Suprapubic skin (tissue), 3 donors: ENCODE results near the gene LCP1.

Experiments used
- POLR2AphosphoS5 ChIP-seq, 3 donors: sonication (generic); formaldehyde crosslinking; IDR thresholded peaks; one replicate each; pipeline ENCODE4 v1.6.1; 2017; ENCODE audit warnings: antibody characterized with exemption in 3 of 3
- TF ChIP-seq, protein P1 (sequence below), 2 donors: fragments of 200-600 bp in 1 of 2; fragments of 450-650 bp in 1 of 2; sonication (generic) in 1 of 2; IDR thresholded peaks; one replicate each; pipeline ENCODE4 v1.5.1; 2016 to 2019; ENCODE audit warnings: antibody characterized with exemption in 2 of 2, mild to moderate bottlenecking in 1 of 2, moderate library complexity in 1 of 2

DNA sequence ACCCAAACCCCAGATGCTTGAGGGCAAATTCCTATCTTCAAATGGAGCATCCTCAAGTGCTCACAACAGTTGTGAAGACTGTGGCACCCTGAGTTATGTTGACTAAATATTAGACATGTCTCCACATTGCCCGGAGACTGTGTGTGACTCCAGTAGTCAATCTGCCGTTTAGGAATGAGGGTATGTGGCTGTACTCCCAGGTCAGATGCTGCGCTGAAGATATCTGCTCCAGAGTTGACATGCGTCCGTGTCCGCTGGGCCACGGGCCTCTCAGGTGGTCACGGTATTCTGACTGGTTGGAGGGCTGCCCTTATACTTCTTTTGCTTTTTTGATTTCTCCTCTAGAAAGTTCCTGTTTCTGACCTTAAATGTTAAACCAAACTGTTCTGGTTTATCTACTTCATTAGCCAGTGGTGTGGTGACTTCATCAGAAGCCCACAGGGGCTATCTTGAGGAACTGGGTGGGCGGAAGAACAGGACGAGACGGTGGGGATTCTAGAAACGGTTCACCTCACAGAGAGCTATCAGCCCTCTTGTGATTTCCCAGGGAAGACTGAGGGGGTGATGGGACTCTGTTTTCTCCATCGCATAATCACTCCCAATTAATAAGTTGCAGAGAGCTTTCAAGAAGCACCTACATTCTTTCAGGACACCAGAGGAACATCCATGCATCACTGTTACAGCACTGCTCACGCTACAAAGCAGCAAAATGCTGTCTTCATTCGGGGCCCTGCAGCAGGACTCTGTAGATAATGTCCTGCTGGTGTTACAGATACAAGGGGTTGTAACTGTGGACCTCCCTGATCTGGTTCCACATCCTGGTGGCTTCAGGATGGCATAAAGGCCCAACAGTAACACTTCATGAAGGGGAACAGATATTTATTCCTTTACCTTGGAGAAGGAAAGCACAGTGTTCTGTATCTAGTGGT lies 1.3 kb upstream of the LCP1 start:
- TF ChIP-seq, protein P1, sequence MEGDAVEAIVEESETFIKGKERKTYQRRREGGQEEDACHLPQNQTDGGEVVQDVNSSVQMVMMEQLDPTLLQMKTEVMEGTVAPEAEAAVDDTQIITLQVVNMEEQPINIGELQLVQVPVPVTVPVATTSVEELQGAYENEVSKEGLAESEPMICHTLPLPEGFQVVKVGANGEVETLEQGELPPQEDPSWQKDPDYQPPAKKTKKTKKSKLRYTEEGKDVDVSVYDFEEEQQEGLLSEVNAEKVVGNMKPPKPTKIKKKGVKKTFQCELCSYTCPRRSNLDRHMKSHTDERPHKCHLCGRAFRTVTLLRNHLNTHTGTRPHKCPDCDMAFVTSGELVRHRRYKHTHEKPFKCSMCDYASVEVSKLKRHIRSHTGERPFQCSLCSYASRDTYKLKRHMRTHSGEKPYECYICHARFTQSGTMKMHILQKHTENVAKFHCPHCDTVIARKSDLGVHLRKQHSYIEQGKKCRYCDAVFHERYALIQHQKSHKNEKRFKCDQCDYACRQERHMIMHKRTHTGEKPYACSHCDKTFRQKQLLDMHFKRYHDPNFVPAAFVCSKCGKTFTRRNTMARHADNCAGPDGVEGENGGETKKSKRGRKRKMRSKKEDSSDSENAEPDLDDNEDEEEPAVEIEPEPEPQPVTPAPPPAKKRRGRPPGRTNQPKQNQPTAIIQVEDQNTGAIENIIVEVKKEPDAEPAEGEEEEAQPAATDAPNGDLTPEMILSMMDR (IDR thresholded peaks at IDR 0.05), result no peak
- no peak for TF ChIP-seq POLR2AphosphoS5 (IDR thresholded peaks at IDR 0.05)
